ENCODE data around the gene LDHAL6B.
"Not testable (repeated sequence)": the region's sequence is repeated elsewhere in the genome, so short reads cannot be mapped to it uniquely, and the experiment has no call there.

LDHAL6B gene

GRCh38 chr15:59160880-59161593 is 45.6 kb upstream of the LDHAL6B start:
- Mint-ChIP-seq H3K27ac (peak overlapping the region in 1 of 3 experiments; percentile 9), H3K9me3 (no peaks in the 10 kb centered on the region)

GRCh38 chr15:59162080-59162479 is 44.6 kb upstream of the LDHAL6B start:
- H3K4me3 Mint-ChIP-seq; H3K27me3 Mint-ChIP-seq (ENCODE audit: low read depth); H3K9me3 Mint-ChIP-seq; H3K27ac Mint-ChIP-seq: not testable (repeated sequence)
- Mint-ChIP-seq H3K4me1 (peaks cover 42% of the 10 kb centered on the region), H3K36me3 (ENCODE audit: low read depth) (peaks cover 40% of the 10 kb centered on the region)

More at GRCh38 chr15:59160880-59161593, 45.6 kb upstream of the LDHAL6B start:
- TF ChIP-seq CTCF (IDR thresholded peaks at IDR 0.05; ENCODE audit: unreplicated experiment in 3 of 3) = peak; percentile 35 to 61 (median 43)
- H3K36me3 Mint-ChIP-seq (ENCODE audit: low read depth) = peaks cover 36% of the 10 kb centered on the region
- no peaks in the 10 kb centered on the region for H3K27me3 Mint-ChIP-seq (ENCODE audit: low read depth)
- peaks cover 35% of the 10 kb centered on the region for H3K4me1 Mint-ChIP-seq
- H3K4me3 Mint-ChIP-seq = no peak overlapping the region

GRCh38 chr15:59165726-59166125 is 40.9 kb upstream of the LDHAL6B start:
- peaks cover 25% of the 10 kb centered on the region for H3K4me1 Mint-ChIP-seq
- peak overlapping the region in 2 of 3 experiments; percentile 7 to 25 for H3K27ac Mint-ChIP-seq
- H3K9me3 Mint-ChIP-seq = no peaks in the 10 kb centered on the region
- H3K36me3 Mint-ChIP-seq (ENCODE audit: low read depth) = peaks cover 29% of the 10 kb centered on the region
- H3K4me3 Mint-ChIP-seq = no peak overlapping the region
- TF ChIP-seq CTCF (IDR thresholded peaks at IDR 0.05; ENCODE audit: unreplicated experiment in 3 of 3) = no peak
- H3K27me3 Mint-ChIP-seq (ENCODE audit: low read depth) = no peaks in the 10 kb centered on the region

- Mint-ChIP-seq H3K4me1 (peaks cover 25% of the 10 kb centered on the region), H3K9me3 (no peaks in the 10 kb centered on the region), H3K36me3 (ENCODE audit: low read depth) (peaks cover 31% of the 10 kb centered on the region), H3K4me3 (no peak overlapping the region), H3K27me3 (ENCODE audit: low read depth) (no peaks in the 10 kb centered on the region), H3K27ac (peak overlapping the region in 2 of 3 experiments; percentile 3 to 7)
- no peak for TF ChIP-seq CTCF (IDR thresholded peaks at IDR 0.05; ENCODE audit: unreplicated experiment in 3 of 3)
Measured at GRCh38 chr15:59166166-59166565, 40.5 kb upstream of the LDHAL6B start.

- no peak overlapping the region for H3K4me3 Mint-ChIP-seq
- H3K27me3 Mint-ChIP-seq (ENCODE audit: low read depth) = no peaks in the 10 kb centered on the region
- no peak for TF ChIP-seq CTCF (IDR thresholded peaks at IDR 0.05; ENCODE audit: unreplicated experiment in 3 of 3)
- H3K27ac Mint-ChIP-seq = peak overlapping the region in 1 of 3 experiments; percentile 7
- no peaks in the 10 kb centered on the region for H3K9me3 Mint-ChIP-seq
- H3K4me1 Mint-ChIP-seq = peaks cover 25% of the 10 kb centered on the region
- peaks cover 34% of the 10 kb centered on the region for H3K36me3 Mint-ChIP-seq (ENCODE audit: low read depth)
Measured at GRCh38 chr15:59166601-59167265, 39.9 kb upstream of the LDHAL6B start.

GRCh38 chr15:59168536-59168935 is 38.1 kb upstream of the LDHAL6B start:
- no peak for TF ChIP-seq CTCF (IDR thresholded peaks at IDR 0.05; ENCODE audit: unreplicated experiment in 3 of 3)
- Mint-ChIP-seq H3K4me1 (peaks cover 16% of the 10 kb centered on the region), H3K36me3 (ENCODE audit: low read depth) (peaks cover 35% of the 10 kb centered on the region), H3K27ac (no peak overlapping the region), H3K9me3 (no peaks in the 10 kb centered on the region), H3K27me3 (ENCODE audit: low read depth) (no peaks in the 10 kb centered on the region), H3K4me3 (no peak overlapping the region)
